T-cell (primary cell): Measurements from ENCODE around the gene KCNQ2. TPM values are rescaled to one million over a fixed set of nuclear protein-coding genes. Genes with fewer than 3 reads are reported as not detected.

Experiments
- ATAC-seq, 4 experiments: fragments of 200-7000 bp in 3 of 4; fragments of 150-1000 bp in 1 of 4; cut with Tn5 transposase; replicated peaks in 1 of 4; 1 replicate in 3 of 4; 2 replicates in 1 of 4; pipeline ENCODE4 v1.10.0; 2021; ENCODE audit warnings: moderate library complexity in 3 of 4, mild to moderate bottlenecking in 2 of 4, moderate number of reproducible peaks in 1 of 4
- CTCF ChIA-PET, 2 donors: fragments of 300-600 bp; sonication (Branson Sonifier 250); formaldehyde crosslinking; loops; one replicate each; lab custom pipeline; 2022; ENCODE audit warnings: antibody characterized with exemption in 2 of 2; lab: Charles Lee
- POLR2A ChIA-PET, 2 donors: fragments of 300-600 bp; sonication (Branson Sonifier 250); formaldehyde crosslinking; loops; one replicate each; lab custom pipeline; 2022; ENCODE audit warnings: antibody characterized with exemption in 2 of 2; lab: Charles Lee
- DNase-seq, 35 experiments: peaks; one replicate each; pipeline versions ENCODE4 v3.0.0 to v3.0.0-alpha.2; 2013 to 2023
- H3K27ac ChIP-seq: one replicate; pipeline ENCODE4 v1.5.1; 2013; ENCODE audit warnings: low read length
- H3K27me3 ChIP-seq, 2 experiments: replicated peaks in 1 of 2; 1 replicate in 1 of 2; 2 replicates in 1 of 2; pipeline versions ENCODE4 v1.6.1 to v1.7.0; 2013; ENCODE audit warnings: low read length in 1 of 2, mixed read lengths in 1 of 2; ENCODE audit not compliant: control insufficient read depth in 2 of 2, insufficient read depth in 2 of 2; ENCODE audit errors: extremely low read depth in 1 of 2
- H3K36me3 ChIP-seq, 2 donors: 1 replicate in 1 of 2; 2 replicates in 1 of 2; pipeline versions ENCODE4 v1.6.1 to v1.7.0; 2013; ENCODE audit warnings: low read length in 1 of 2; ENCODE audit not compliant: control insufficient read depth in 2 of 2, insufficient read depth in 1 of 2; ENCODE audit errors: extremely low read depth in 1 of 2
- H3K4me1 ChIP-seq, 2 experiments: 1 replicate in 1 of 2; 2 replicates in 1 of 2; pipeline versions ENCODE4 v1.6.1 to v1.7.0; 2013; ENCODE audit warnings: low read length in 2 of 2, mixed read lengths in 1 of 2; ENCODE audit not compliant: insufficient read depth in 2 of 2, control insufficient read depth in 1 of 2; ENCODE audit errors: extremely low read depth in 1 of 2
- H3K4me3 ChIP-seq, 2 donors: 1 replicate in 1 of 2; 2 replicates in 1 of 2; pipeline versions ENCODE4 v1.5.1 to v1.7.0; 2013; ENCODE audit warnings: mild to moderate bottlenecking in 2 of 2, low read length in 1 of 2, moderate library complexity in 1 of 2; ENCODE audit not compliant: control insufficient read depth in 1 of 2; ENCODE audit errors: extremely low read depth in 1 of 2
- H3K9me3 ChIP-seq: 2 replicates; pipeline ENCODE4 v1.7.0; 2013
- H3K27ac Mint-ChIP-seq, 2 donors: one replicate each; pipeline ENCODE4 v1.8.0; 2020 to 2021; ENCODE audit warnings: mild to moderate bottlenecking in 2 of 2, mixed read lengths in 2 of 2
- H3K27me3 Mint-ChIP-seq, 2 donors: one replicate each; pipeline ENCODE4 v1.8.0; 2021 to 2022; ENCODE audit warnings: mixed read lengths in 2 of 2
- H3K36me3 Mint-ChIP-seq: one replicate; pipeline ENCODE4 v1.8.0; 2021; ENCODE audit warnings: mixed read lengths
- H3K4me1 Mint-ChIP-seq, 3 donors: one replicate each; pipeline ENCODE4 v1.8.0; 2020 to 2022; ENCODE audit warnings: mixed read lengths in 3 of 3, mild to moderate bottlenecking in 1 of 3
- H3K4me3 Mint-ChIP-seq, 3 donors: one replicate each; pipeline ENCODE4 v1.8.0; 2020 to 2022; ENCODE audit warnings: mild to moderate bottlenecking in 3 of 3, mixed read lengths in 3 of 3, moderate library complexity in 3 of 3
- H3K9me3 Mint-ChIP-seq, 3 donors: one replicate each; pipeline ENCODE4 v1.8.0; 2020 to 2022; ENCODE audit warnings: mixed read lengths in 3 of 3
- WGBS: methylation state at CpG from one replicate; pipeline ENCODE4 v1.1.5; 2013; ENCODE audit warnings: missing lambda C conversion rate; ENCODE audit not compliant: insufficient coverage; 5-methylcytosine and 5-hydroxymethylcytosine counted together
- total RNA-seq, 35 experiments: library from RNA in 6 of 35; stranded (reverse) in 6 of 35; fragments of 120-200 nt in 1 of 35; gene quantifications; one replicate each; pipeline versions ENCODE4 v1.2.1 to v1.2.4 and lab custom pipeline; 2013 to 2026

Gene KCNQ2
- total RNA-seq, 5 donors from 2014 or later (not counting 1 experiment from before 2014, with no cell fraction given): 0.19 to 0.49 (median 0.32) TPM

- H3K27me3 Mint-ChIP-seq: peaks cover 13 to 37% of the 10 kb centered on the region in 2 donors
- ChIA-PET CTCF (interaction anchor here in 1 of 2 donors (1.2 kb wide), 1 partner anchor 38 kb away, joined by 3 read pairs; no protein-coding TSS in a partner anchor), POLR2A (no interaction called here)
- DNase-seq (no peak), ATAC-seq (no peak)
- H3K4me1 Mint-ChIP-seq: peaks cover 0 to 6% (median 4%) of the 10 kb centered on the region in 3 donors
- no peak overlapping the region for H3K27ac Mint-ChIP-seq
- H3K36me3 Mint-ChIP-seq: no peaks in the 10 kb centered on the region
- H3K4me3 Mint-ChIP-seq: no peak overlapping the region
- Histone ChIP-seq H3K4me3 (no peak overlapping the region), H3K36me3 (no peaks in the 10 kb centered on the region), H3K27me3 (peaks cover 0 to 65% of the 10 kb centered on the region in 2 experiments), H3K27ac (no peak overlapping the region), H3K4me1 (peaks cover 0 to 14% of the 10 kb centered on the region in 2 experiments), H3K9me3 (no peaks in the 10 kb centered on the region)
- WGBS: 91% methylated on average over 12 of the region's 14 CpGs
- no peaks in the 10 kb centered on the region for H3K9me3 Mint-ChIP-seq
Observed at GRCh38 chr20:63492982-63493381, 20.5 kb upstream of the KCNQ2 start.

- Mint-ChIP-seq H3K9me3 (no peaks in the 10 kb centered on the region), H3K4me1 (peaks cover 0 to 6% (median 4%) of the 10 kb centered on the region in 3 donors), H3K36me3 (no peaks in the 10 kb centered on the region), H3K27me3 (peaks cover 13 to 34% of the 10 kb centered on the region in 2 donors), H3K4me3 (no peak overlapping the region), H3K27ac (no peak overlapping the region)
- ATAC-seq: no peak
- Histone ChIP-seq H3K4me3 (no peak overlapping the region), H3K27ac (no peak overlapping the region), H3K9me3 (no peaks in the 10 kb centered on the region), H3K36me3 (no peaks in the 10 kb centered on the region), H3K27me3 (peaks cover 0 to 65% of the 10 kb centered on the region in 2 experiments), H3K4me1 (peaks cover 0 to 11% of the 10 kb centered on the region in 2 experiments)
- ChIA-PET CTCF (no interaction called here), POLR2A (no interaction called here)
- no peak for DNase-seq
- WGBS: 92% methylated on average over 2 of the region's 2 CpGs
Observed at GRCh38 chr20:63492518-63492917, 20.1 kb upstream of the KCNQ2 start.

GRCh38 chr20:63491635-63492230, 19.3 kb upstream of the KCNQ2 start:
- Mint-ChIP-seq H3K4me1 (peaks cover 0 to 4% (median 2%) of the 10 kb centered on the region in 3 donors), H3K36me3 (no peaks in the 10 kb centered on the region), H3K9me3 (no peaks in the 10 kb centered on the region), H3K27me3 (peaks cover 13 to 33% of the 10 kb centered on the region in 2 donors), H3K27ac (no peak overlapping the region), H3K4me3 (no peak overlapping the region)
- Histone ChIP-seq H3K36me3 (no peaks in the 10 kb centered on the region), H3K4me3 (no peak overlapping the region), H3K4me1 (peaks cover 0 to 10% of the 10 kb centered on the region in 2 experiments), H3K27ac (no peak overlapping the region), H3K27me3 (peaks cover 0 to 65% of the 10 kb centered on the region in 2 experiments), H3K9me3 (no peaks in the 10 kb centered on the region)
- DNase-seq (no peak), ATAC-seq (no peak)
- ChIA-PET CTCF (no interaction called here), POLR2A (no interaction called here)
- 59% methylated on average over 4 of the region's 4 CpGs for WGBS

- WGBS: 77% methylated on average over 4 of the region's 4 CpGs
- no peak overlapping the region for H3K27ac Mint-ChIP-seq
- Histone ChIP-seq H3K27ac (no peak overlapping the region), H3K9me3 (no peaks in the 10 kb centered on the region), H3K36me3 (no peaks in the 10 kb centered on the region), H3K4me1 (peaks cover 0 to 4% of the 10 kb centered on the region in 2 experiments), H3K4me3 (no peak overlapping the region), H3K27me3 (peaks cover 0 to 65% of the 10 kb centered on the region in 2 experiments)
- CTCF ChIA-PET: no interaction called here
- DNase-seq: no peak
- peaks cover 15 to 33% of the 10 kb centered on the region in 2 donors for H3K27me3 Mint-ChIP-seq
- POLR2A ChIA-PET: no interaction called here
- no peak for ATAC-seq
- peaks cover 0 to under 1% (median 0%) of the 10 kb centered on the region in 3 donors for H3K4me1 Mint-ChIP-seq
- H3K4me3 Mint-ChIP-seq: no peak overlapping the region
- H3K36me3 Mint-ChIP-seq: no peaks in the 10 kb centered on the region
- H3K9me3 Mint-ChIP-seq: no peaks in the 10 kb centered on the region
Observed at GRCh38 chr20:63491078-63491477, 18.6 kb upstream of the KCNQ2 start.

GRCh38 chr20:63490416-63490815, 18.0 kb upstream of the KCNQ2 start:
- Histone ChIP-seq H3K4me1 (no peaks in the 10 kb centered on the region), H3K4me3 (no peak overlapping the region), H3K27me3 (peaks cover 0 to 65% of the 10 kb centered on the region in 2 experiments), H3K27ac (no peak overlapping the region), H3K36me3 (no peaks in the 10 kb centered on the region), H3K9me3 (no peaks in the 10 kb centered on the region)
- Mint-ChIP-seq H3K27ac (no peak overlapping the region), H3K36me3 (no peaks in the 10 kb centered on the region), H3K4me1 (no peaks in the 10 kb centered on the region), H3K27me3 (peaks cover 16 to 39% of the 10 kb centered on the region in 2 donors), H3K4me3 (no peak overlapping the region), H3K9me3 (no peaks in the 10 kb centered on the region)
- WGBS: 86% methylated on average over 22 of the region's 24 CpGs
- ATAC-seq: no peak
- DNase-seq: no peak
- ChIA-PET POLR2A (no interaction called here), CTCF (no interaction called here)

GRCh38 chr20:63488315-63489251, 16.1 kb upstream of the KCNQ2 start:
- POLR2A ChIA-PET: interaction anchor here in 1 of 2 donors (0.6 kb wide), 1 partner anchor 107 kb away, joined by 5 read pairs; no protein-coding TSS in a partner anchor
- no peak overlapping the region for H3K4me3 Mint-ChIP-seq

More at GRCh38 chr20:63488315-63489251, 16.1 kb upstream of the KCNQ2 start:
- no peaks in the 10 kb centered on the region for H3K4me1 ChIP-seq
- DNase-seq (no peak), ATAC-seq (no peak)
- H3K27me3 Mint-ChIP-seq: peaks cover 16 to 43% of the 10 kb centered on the region in 2 donors
- H3K4me3 ChIP-seq: no peak overlapping the region
- WGBS: 19% methylated on average over 81 of the region's 83 CpGs
- no peaks in the 10 kb centered on the region for H3K4me1 Mint-ChIP-seq
- no peaks in the 10 kb centered on the region for H3K36me3 Mint-ChIP-seq
- H3K9me3 ChIP-seq: no peaks in the 10 kb centered on the region
- CTCF ChIA-PET: interaction anchor here in 1 of 2 donors (0.6 kb wide), 1 partner anchor 12 kb away, joined by 6 read pairs; no protein-coding TSS in a partner anchor
- H3K27ac ChIP-seq: no peak overlapping the region
- no peak overlapping the region for H3K27ac Mint-ChIP-seq
- no peaks in the 10 kb centered on the region for H3K9me3 Mint-ChIP-seq
- peaks cover 0 to 74% of the 10 kb centered on the region in 2 experiments for H3K27me3 ChIP-seq
- no peaks in the 10 kb centered on the region for H3K36me3 ChIP-seq
